WTC11 (cell line): ENCODE measurements around the gene HLF.

ENCODE experiments used
- ATF1 ChIP-seq: sonication (generic); formaldehyde crosslinking; IDR thresholded peaks from 2 replicates; pipeline ENCODE4 v1.8.1; 2023; ENCODE audit warnings: mild to moderate bottlenecking, moderate library complexity, missing genetic modification reagents
- HMGA2 ChIP-seq: fragments of 250-450 bp; sonication (Bioruptor Pico); IDR thresholded peaks from 2 replicates; pipeline ENCODE4 v1.4.0; 2021; ENCODE audit warnings: mild to moderate bottlenecking, moderate library complexity
- TF ChIP-seq, protein P1 (sequence below): fragments of 200-600 bp; IDR thresholded peaks from 2 replicates; pipeline ENCODE4 v1.8.0; 2022; ENCODE audit warnings: antibody characterized with exemption

- no peak for TF ChIP-seq ATF1 (CRISPR knock-in tag)
- TF ChIP-seq HMGA2 (CRISPR knock-in tag) = no peak
- TF ChIP-seq, protein P1, sequence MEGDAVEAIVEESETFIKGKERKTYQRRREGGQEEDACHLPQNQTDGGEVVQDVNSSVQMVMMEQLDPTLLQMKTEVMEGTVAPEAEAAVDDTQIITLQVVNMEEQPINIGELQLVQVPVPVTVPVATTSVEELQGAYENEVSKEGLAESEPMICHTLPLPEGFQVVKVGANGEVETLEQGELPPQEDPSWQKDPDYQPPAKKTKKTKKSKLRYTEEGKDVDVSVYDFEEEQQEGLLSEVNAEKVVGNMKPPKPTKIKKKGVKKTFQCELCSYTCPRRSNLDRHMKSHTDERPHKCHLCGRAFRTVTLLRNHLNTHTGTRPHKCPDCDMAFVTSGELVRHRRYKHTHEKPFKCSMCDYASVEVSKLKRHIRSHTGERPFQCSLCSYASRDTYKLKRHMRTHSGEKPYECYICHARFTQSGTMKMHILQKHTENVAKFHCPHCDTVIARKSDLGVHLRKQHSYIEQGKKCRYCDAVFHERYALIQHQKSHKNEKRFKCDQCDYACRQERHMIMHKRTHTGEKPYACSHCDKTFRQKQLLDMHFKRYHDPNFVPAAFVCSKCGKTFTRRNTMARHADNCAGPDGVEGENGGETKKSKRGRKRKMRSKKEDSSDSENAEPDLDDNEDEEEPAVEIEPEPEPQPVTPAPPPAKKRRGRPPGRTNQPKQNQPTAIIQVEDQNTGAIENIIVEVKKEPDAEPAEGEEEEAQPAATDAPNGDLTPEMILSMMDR = no peak
Observed at GRCh38 chr17:55230716-55231115, 34.0 kb upstream of the HLF start.
